Stimulated activated memory B cell treated with anti-CD40 and anti-IgM and Interleukin-4, amounts not matched to agents 10 μg/mL and 1 μg/mL and 100 μg/mL, for 72 hours (primary cell): Measurements from ENCODE around the gene FAM83B.

Experiments
- ATAC-seq: fragments of 150-1000 bp; cut with Tn5 transposase; 2 replicates; pipeline ENCODE4 v1.10.0; 2021
- H3K27ac Mint-ChIP-seq: one replicate; pipeline ENCODE4 v1.8.0; 2022; ENCODE audit warnings: mild to moderate bottlenecking, mixed read lengths
- H3K27me3 Mint-ChIP-seq: one replicate; pipeline ENCODE4 v1.8.0; 2022; ENCODE audit warnings: mixed read lengths
- H3K36me3 Mint-ChIP-seq: one replicate; pipeline ENCODE4 v1.8.0; 2022; ENCODE audit warnings: mixed read lengths
- H3K4me1 Mint-ChIP-seq: one replicate; pipeline ENCODE4 v1.8.0; 2022; ENCODE audit warnings: mixed read lengths
- H3K4me3 Mint-ChIP-seq: one replicate; pipeline ENCODE4 v1.8.0; 2022; ENCODE audit warnings: mild to moderate bottlenecking, moderate library complexity, mixed read lengths
- H3K9me3 Mint-ChIP-seq: one replicate; pipeline ENCODE4 v1.8.0; 2022; ENCODE audit warnings: mixed read lengths

Gene FAM83B

GRCh38 chr6:54903884-54904283 is 57.3 kb downstream of the FAM83B start:
- H3K9me3 Mint-ChIP-seq, result peaks cover 4% of the 10 kb centered on the region
- no peak for ATAC-seq
- H3K4me3 Mint-ChIP-seq, result no peak overlapping the region
- no peaks in the 10 kb centered on the region for H3K4me1 Mint-ChIP-seq
- H3K27ac Mint-ChIP-seq, result no peak overlapping the region
- H3K27me3 Mint-ChIP-seq, result no peaks in the 10 kb centered on the region
- no peaks in the 10 kb centered on the region for H3K36me3 Mint-ChIP-seq

- peaks cover 8% of the 10 kb centered on the region for H3K9me3 Mint-ChIP-seq
- no peak overlapping the region for H3K4me3 Mint-ChIP-seq
Observed at GRCh38 chr6:54907355-54907754, 60.8 kb downstream of the FAM83B start.

GRCh38 chr6:54909184-54909583 is 62.6 kb downstream of the FAM83B start:
- Mint-ChIP-seq H3K4me3 (no peak overlapping the region), H3K27ac (no peak overlapping the region), H3K36me3 (no peaks in the 10 kb centered on the region), H3K27me3 (no peaks in the 10 kb centered on the region), H3K4me1 (no peaks in the 10 kb centered on the region), H3K9me3 (peaks cover 8% of the 10 kb centered on the region)
- ATAC-seq, result no peak

More at GRCh38 chr6:54907355-54907754, 60.8 kb downstream of the FAM83B start:
- H3K36me3 Mint-ChIP-seq, result no peaks in the 10 kb centered on the region
- no peaks in the 10 kb centered on the region for H3K27me3 Mint-ChIP-seq
- no peaks in the 10 kb centered on the region for H3K4me1 Mint-ChIP-seq
- no peak overlapping the region for H3K27ac Mint-ChIP-seq
- ATAC-seq, result no peak

- Mint-ChIP-seq H3K4me3 (no peak overlapping the region), H3K36me3 (no peaks in the 10 kb centered on the region), H3K9me3 (peaks cover 10% of the 10 kb centered on the region), H3K4me1 (no peaks in the 10 kb centered on the region), H3K27ac (no peak overlapping the region), H3K27me3 (no peaks in the 10 kb centered on the region)
- ATAC-seq, result no peak
Observed at GRCh38 chr6:54910431-54910884, 63.9 kb downstream of the FAM83B start.

GRCh38 chr6:54910921-54911320 is 64.3 kb downstream of the FAM83B start:
- no peak overlapping the region for H3K4me3 Mint-ChIP-seq
- no peak for ATAC-seq
- no peak overlapping the region for H3K27ac Mint-ChIP-seq
- no peaks in the 10 kb centered on the region for H3K36me3 Mint-ChIP-seq
- H3K27me3 Mint-ChIP-seq, result no peaks in the 10 kb centered on the region
- H3K9me3 Mint-ChIP-seq, result peaks cover 13% of the 10 kb centered on the region
- no peaks in the 10 kb centered on the region for H3K4me1 Mint-ChIP-seq

- Mint-ChIP-seq H3K36me3 (no peaks in the 10 kb centered on the region), H3K4me1 (no peaks in the 10 kb centered on the region), H3K27me3 (no peaks in the 10 kb centered on the region)
Observed at GRCh38 chr6:54913211-54913610, 66.6 kb downstream of the FAM83B start.

GRCh38 chr6:54916858-54917257 is 70.3 kb downstream of the FAM83B start:
- H3K4me1 Mint-ChIP-seq, result no peaks in the 10 kb centered on the region
- H3K36me3 Mint-ChIP-seq, result no peaks in the 10 kb centered on the region
- no peaks in the 10 kb centered on the region for H3K27me3 Mint-ChIP-seq
- no peak overlapping the region for H3K4me3 Mint-ChIP-seq
- ATAC-seq, result no peak
- no peak overlapping the region for H3K27ac Mint-ChIP-seq
- H3K9me3 Mint-ChIP-seq, result peaks cover 11% of the 10 kb centered on the region

More at GRCh38 chr6:54913211-54913610, 66.6 kb downstream of the FAM83B start:
- ATAC-seq, result no peak
- Mint-ChIP-seq H3K4me3 (no peak overlapping the region), H3K9me3 (peaks cover 15% of the 10 kb centered on the region), H3K27ac (no peak overlapping the region)

GRCh38 chr6:54920628-54921027 is 74.1 kb downstream of the FAM83B start:
- peaks cover 4% of the 10 kb centered on the region for H3K9me3 Mint-ChIP-seq
- H3K27ac Mint-ChIP-seq, result no peak overlapping the region
- no peak for ATAC-seq
- no peaks in the 10 kb centered on the region for H3K27me3 Mint-ChIP-seq
- H3K36me3 Mint-ChIP-seq, result no peaks in the 10 kb centered on the region
- no peaks in the 10 kb centered on the region for H3K4me1 Mint-ChIP-seq
- no peak overlapping the region for H3K4me3 Mint-ChIP-seq

GRCh38 chr6:54921891-54922290 is 75.3 kb downstream of the FAM83B start:
- H3K36me3 Mint-ChIP-seq, result no peaks in the 10 kb centered on the region
- ATAC-seq, result no peak

GRCh38 chr6:54929245-54929909 is 82.8 kb downstream of the FAM83B start:
- no peak overlapping the region for H3K27ac Mint-ChIP-seq
- no peaks in the 10 kb centered on the region for H3K36me3 Mint-ChIP-seq
- H3K4me1 Mint-ChIP-seq, result no peaks in the 10 kb centered on the region

More at GRCh38 chr6:54921891-54922290, 75.3 kb downstream of the FAM83B start:
- no peaks in the 10 kb centered on the region for H3K27me3 Mint-ChIP-seq
- H3K4me3 Mint-ChIP-seq, result no peak overlapping the region
- no peaks in the 10 kb centered on the region for H3K4me1 Mint-ChIP-seq
- no peaks in the 10 kb centered on the region for H3K9me3 Mint-ChIP-seq
- no peak overlapping the region for H3K27ac Mint-ChIP-seq

GRCh38 chr6:54932622-54933021 is 86.1 kb downstream of the FAM83B start:
- ATAC-seq, result no peak
- Mint-ChIP-seq H3K4me3 (no peak overlapping the region), H3K27me3 (no peaks in the 10 kb centered on the region), H3K27ac (no peak overlapping the region), H3K36me3 (no peaks in the 10 kb centered on the region), H3K4me1 (no peaks in the 10 kb centered on the region), H3K9me3 (peaks cover 23% of the 10 kb centered on the region)

More at GRCh38 chr6:54929245-54929909, 82.8 kb downstream of the FAM83B start:
- Mint-ChIP-seq H3K9me3 (peaks cover 23% of the 10 kb centered on the region), H3K27me3 (no peaks in the 10 kb centered on the region), H3K4me3 (no peak overlapping the region)
- ATAC-seq, result no peak

- H3K27me3 Mint-ChIP-seq, result no peaks in the 10 kb centered on the region
- no peaks in the 10 kb centered on the region for H3K36me3 Mint-ChIP-seq
- H3K9me3 Mint-ChIP-seq, result peaks cover 31% of the 10 kb centered on the region
- no peaks in the 10 kb centered on the region for H3K4me1 Mint-ChIP-seq
- ATAC-seq, result no peak
- no peak overlapping the region for H3K27ac Mint-ChIP-seq
- no peak overlapping the region for H3K4me3 Mint-ChIP-seq
Observed at GRCh38 chr6:54935739-54936138, 89.2 kb downstream of the FAM83B start.

GRCh38 chr6:54937371-54937770 is 90.8 kb downstream of the FAM83B start:
- H3K27me3 Mint-ChIP-seq, result no peaks in the 10 kb centered on the region
- H3K9me3 Mint-ChIP-seq, result peaks cover 24% of the 10 kb centered on the region
- H3K4me1 Mint-ChIP-seq, result no peaks in the 10 kb centered on the region
- ATAC-seq, result no peak
- H3K36me3 Mint-ChIP-seq, result no peaks in the 10 kb centered on the region
- H3K4me3 Mint-ChIP-seq, result no peak overlapping the region
- H3K27ac Mint-ChIP-seq, result no peak overlapping the region

- H3K27me3 Mint-ChIP-seq, result no peaks in the 10 kb centered on the region
- H3K27ac Mint-ChIP-seq, result no peak overlapping the region
- peaks cover 2% of the 10 kb centered on the region for H3K9me3 Mint-ChIP-seq
- H3K4me3 Mint-ChIP-seq, result no peak overlapping the region
- H3K4me1 Mint-ChIP-seq, result no peaks in the 10 kb centered on the region
- no peaks in the 10 kb centered on the region for H3K36me3 Mint-ChIP-seq
- no peak for ATAC-seq
Observed at GRCh38 chr6:54957698-54958097, 111.1 kb downstream of the FAM83B start.

GRCh38 chr6:54958446-54958845 is 111.9 kb downstream of the FAM83B start:
- no peak overlapping the region for H3K4me3 Mint-ChIP-seq
- H3K9me3 Mint-ChIP-seq, result no peaks in the 10 kb centered on the region
- no peaks in the 10 kb centered on the region for H3K36me3 Mint-ChIP-seq
- H3K27ac Mint-ChIP-seq, result no peak overlapping the region
- H3K4me1 Mint-ChIP-seq, result no peaks in the 10 kb centered on the region
- no peak for ATAC-seq
- no peaks in the 10 kb centered on the region for H3K27me3 Mint-ChIP-seq

GRCh38 chr6:54959820-54960219 is 113.2 kb downstream of the FAM83B start:
- H3K27ac Mint-ChIP-seq, result no peak overlapping the region
- H3K27me3 Mint-ChIP-seq, result no peaks in the 10 kb centered on the region
- no peak overlapping the region for H3K4me3 Mint-ChIP-seq
- H3K36me3 Mint-ChIP-seq, result no peaks in the 10 kb centered on the region
- no peaks in the 10 kb centered on the region for H3K4me1 Mint-ChIP-seq
- no peak for ATAC-seq
- H3K9me3 Mint-ChIP-seq, result no peaks in the 10 kb centered on the region
